ENCODE results near the gene CPT1B.
A peak's percentile ranks its signal among the peaks of the same experiment; 100 is the strongest.

Gene CPT1B

DNA sequence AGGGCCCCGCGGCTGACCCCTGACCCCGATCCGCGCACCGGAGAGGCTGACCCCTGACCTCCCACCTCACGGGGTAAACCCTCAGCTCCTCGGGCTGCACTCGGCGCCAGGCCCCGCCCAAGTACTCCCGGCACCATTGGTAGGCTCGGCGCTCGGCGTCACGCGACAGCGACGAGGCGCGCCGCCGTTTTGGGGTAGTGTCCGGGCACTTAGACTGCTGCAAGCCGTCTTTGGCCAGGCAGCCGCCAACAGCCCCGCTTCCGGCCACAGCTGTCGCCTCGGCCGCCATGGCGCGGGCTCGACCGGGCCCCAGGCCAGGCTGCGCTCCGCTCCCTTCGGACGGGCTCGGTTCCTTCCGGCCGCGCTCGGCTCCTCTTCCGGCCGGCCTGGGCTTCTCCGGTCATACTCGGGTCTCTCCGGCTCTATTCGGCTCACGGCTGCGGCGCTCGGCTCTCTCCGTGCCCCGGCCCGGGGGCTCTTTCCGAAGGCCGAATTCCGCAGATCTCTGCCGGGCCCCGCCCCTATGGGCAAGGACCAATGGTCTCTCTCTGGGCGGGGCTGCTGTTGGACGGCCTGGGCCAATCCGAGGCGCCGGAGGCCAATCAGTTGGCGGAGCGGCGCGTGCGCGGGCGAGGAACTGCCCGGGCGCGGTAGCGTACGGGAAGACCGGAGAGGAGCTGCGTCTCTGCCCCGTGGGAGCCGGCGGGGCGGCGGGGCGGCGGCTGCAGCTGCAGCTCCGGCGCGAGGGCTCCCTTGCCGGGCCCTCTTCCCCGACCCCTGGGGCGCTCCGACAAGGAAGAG is 4.5 kb upstream of the CPT1B start, which contains the start of gene CHKB (continued):
- TF ChIP-seq, protein P1, sequence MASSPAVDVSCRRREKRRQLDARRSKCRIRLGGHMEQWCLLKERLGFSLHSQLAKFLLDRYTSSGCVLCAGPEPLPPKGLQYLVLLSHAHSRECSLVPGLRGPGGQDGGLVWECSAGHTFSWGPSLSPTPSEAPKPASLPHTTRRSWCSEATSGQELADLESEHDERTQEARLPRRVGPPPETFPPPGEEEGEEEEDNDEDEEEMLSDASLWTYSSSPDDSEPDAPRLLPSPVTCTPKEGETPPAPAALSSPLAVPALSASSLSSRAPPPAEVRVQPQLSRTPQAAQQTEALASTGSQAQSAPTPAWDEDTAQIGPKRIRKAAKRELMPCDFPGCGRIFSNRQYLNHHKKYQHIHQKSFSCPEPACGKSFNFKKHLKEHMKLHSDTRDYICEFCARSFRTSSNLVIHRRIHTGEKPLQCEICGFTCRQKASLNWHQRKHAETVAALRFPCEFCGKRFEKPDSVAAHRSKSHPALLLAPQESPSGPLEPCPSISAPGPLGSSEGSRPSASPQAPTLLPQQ (tag by site-specific recombination; IDR thresholded peaks at IDR 0.05), result peak; percentile 77
- TF ChIP-seq ZNF121 (tag by site-specific recombination; IDR thresholded peaks at IDR 0.05), result peak; percentile 87; the same call in 1 of the 2 replicates
- TF ChIP-seq ZNF184 (tag by site-specific recombination; IDR thresholded peaks at IDR 0.05), result no peak
- TF ChIP-seq ZBTB8A (tag by site-specific recombination; IDR thresholded peaks at IDR 0.05), result peak; percentile 62
- TF ChIP-seq ZNF776 (tag by site-specific recombination; IDR thresholded peaks at IDR 0.05; ENCODE audit: borderline replicate concordance), result no peak
- TF ChIP-seq ZNF529 (tag by site-specific recombination; IDR thresholded peaks at IDR 0.05; ENCODE audit: insufficient replicate concordance), result no peak
- TF ChIP-seq ZNF2 (tag by site-specific recombination; IDR thresholded peaks at IDR 0.05), result peak; percentile 76
- no peak; the same call in none of the 2 replicates for TF ChIP-seq GLIS1 (tag by site-specific recombination; IDR thresholded peaks at IDR 0.05)
- peak; percentile 84; the same call in 1 of the 2 replicates for TF ChIP-seq ZNF10 (tag by site-specific recombination; IDR thresholded peaks at IDR 0.05)
- TF ChIP-seq ZNF391 (tag by site-specific recombination; IDR thresholded peaks at IDR 0.05; ENCODE audit: borderline replicate concordance, low read depth), result peak; percentile 49; the same call in 1 of the 2 replicates
- no peak for TF ChIP-seq ZNF140 (tag by site-specific recombination; IDR thresholded peaks at IDR 0.05)
- TF ChIP-seq ZNF266 (tag by site-specific recombination; IDR thresholded peaks at IDR 0.05; ENCODE audit: low read depth), result no peak
- TF ChIP-seq ZBTB17 (tag by site-specific recombination; IDR thresholded peaks at IDR 0.05), result peak; percentile 89
- no peak for TF ChIP-seq TRIM28 (IDR thresholded peaks at IDR 0.05; ENCODE audit: borderline replicate concordance, low read length)
- TF ChIP-seq, protein P2, sequence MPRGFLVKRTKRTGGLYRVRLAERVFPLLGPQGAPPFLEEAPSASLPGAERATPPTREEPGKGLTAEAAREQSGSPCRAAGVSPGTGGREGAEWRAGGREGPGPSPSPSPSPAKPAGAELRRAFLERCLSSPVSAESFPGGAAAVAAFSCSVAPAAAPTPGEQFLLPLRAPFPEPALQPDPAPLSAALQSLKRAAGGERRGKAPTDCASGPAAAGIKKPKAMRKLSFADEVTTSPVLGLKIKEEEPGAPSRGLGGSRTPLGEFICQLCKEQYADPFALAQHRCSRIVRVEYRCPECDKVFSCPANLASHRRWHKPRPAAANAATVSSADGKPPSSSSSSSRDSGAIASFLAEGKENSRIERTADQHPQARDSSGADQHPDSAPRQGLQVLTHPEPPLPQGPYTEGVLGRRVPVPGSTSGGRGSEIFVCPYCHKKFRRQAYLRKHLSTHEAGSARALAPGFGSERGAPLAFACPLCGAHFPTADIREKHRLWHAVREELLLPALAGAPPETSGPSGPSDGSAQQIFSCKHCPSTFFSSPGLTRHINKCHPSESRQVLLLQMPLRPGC (tag by site-specific recombination; IDR thresholded peaks at IDR 0.05), result peak; percentile 49
- TF ChIP-seq ZNF239 (tag by site-specific recombination; IDR thresholded peaks at IDR 0.05), result no peak
- no peak for TF ChIP-seq WT1 (tag by site-specific recombination; IDR thresholded peaks at IDR 0.05)
- peak; percentile 63 for TF ChIP-seq ZNF660 (tag by site-specific recombination; IDR thresholded peaks at IDR 0.05)
- no peak for TF ChIP-seq ZNF629 (tag by site-specific recombination; IDR thresholded peaks at IDR 0.05)
- no peak for TF ChIP-seq RBAK (tag by site-specific recombination; IDR thresholded peaks at IDR 0.05)
- peak; percentile 69 for TF ChIP-seq ZXDB (tag by site-specific recombination; IDR thresholded peaks at IDR 0.05)
- no peak for TF ChIP-seq ZBTB48 (tag by site-specific recombination; IDR thresholded peaks at IDR 0.05)
- TF ChIP-seq BCL11B (tag by site-specific recombination; IDR thresholded peaks at IDR 0.05; ENCODE audit: low read depth), result peak; percentile 78; the same call in 1 of the 2 replicates
- peak; percentile 23; the same call in 1 of the 2 replicates for TF ChIP-seq ZBTB1 (tag by site-specific recombination; IDR thresholded peaks at IDR 0.05)
- TF ChIP-seq ZFP37 (tag by site-specific recombination; IDR thresholded peaks at IDR 0.05), result peak; percentile 31; the same call in 1 of the 2 replicates
- TF ChIP-seq ZNF501 (tag by site-specific recombination; IDR thresholded peaks at IDR 0.05), result peak; percentile 40; the same call in 1 of the 2 replicates
- TF ChIP-seq, protein P3, sequence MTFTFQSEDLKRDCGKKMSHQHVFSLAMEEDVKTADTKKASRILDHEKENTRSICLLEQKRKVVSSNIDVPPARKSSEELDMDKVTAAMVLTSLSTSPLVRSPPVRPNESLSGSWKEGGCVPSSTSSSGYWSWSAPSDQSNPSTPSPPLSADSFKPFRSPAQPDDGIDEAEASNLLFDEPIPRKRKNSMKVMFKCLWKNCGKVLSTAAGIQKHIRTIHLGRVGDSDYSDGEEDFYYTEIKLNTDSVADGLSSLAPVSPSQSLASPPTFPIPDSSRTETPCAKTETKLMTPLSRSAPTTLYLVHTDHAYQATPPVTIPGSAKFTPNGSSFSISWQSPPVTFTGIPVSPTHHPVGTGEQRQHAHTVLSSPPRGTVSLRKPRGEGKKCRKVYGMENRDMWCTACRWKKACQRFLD (tag by site-specific recombination; IDR thresholded peaks at IDR 0.05), result no peak
- peak; percentile 95 for TF ChIP-seq YY1 (tag by site-specific recombination; IDR thresholded peaks at IDR 0.05)
- TF ChIP-seq ZNF335 (tag by site-specific recombination; conservative IDR thresholded peaks at IDR 0.05), result peak; percentile 97
- peak; percentile 86 for TF ChIP-seq SP2 (tag by site-specific recombination; IDR thresholded peaks at IDR 0.05)
- TF ChIP-seq SP3 (tag by site-specific recombination; IDR thresholded peaks at IDR 0.05), result peak; percentile 40
- TF ChIP-seq, protein P4, sequence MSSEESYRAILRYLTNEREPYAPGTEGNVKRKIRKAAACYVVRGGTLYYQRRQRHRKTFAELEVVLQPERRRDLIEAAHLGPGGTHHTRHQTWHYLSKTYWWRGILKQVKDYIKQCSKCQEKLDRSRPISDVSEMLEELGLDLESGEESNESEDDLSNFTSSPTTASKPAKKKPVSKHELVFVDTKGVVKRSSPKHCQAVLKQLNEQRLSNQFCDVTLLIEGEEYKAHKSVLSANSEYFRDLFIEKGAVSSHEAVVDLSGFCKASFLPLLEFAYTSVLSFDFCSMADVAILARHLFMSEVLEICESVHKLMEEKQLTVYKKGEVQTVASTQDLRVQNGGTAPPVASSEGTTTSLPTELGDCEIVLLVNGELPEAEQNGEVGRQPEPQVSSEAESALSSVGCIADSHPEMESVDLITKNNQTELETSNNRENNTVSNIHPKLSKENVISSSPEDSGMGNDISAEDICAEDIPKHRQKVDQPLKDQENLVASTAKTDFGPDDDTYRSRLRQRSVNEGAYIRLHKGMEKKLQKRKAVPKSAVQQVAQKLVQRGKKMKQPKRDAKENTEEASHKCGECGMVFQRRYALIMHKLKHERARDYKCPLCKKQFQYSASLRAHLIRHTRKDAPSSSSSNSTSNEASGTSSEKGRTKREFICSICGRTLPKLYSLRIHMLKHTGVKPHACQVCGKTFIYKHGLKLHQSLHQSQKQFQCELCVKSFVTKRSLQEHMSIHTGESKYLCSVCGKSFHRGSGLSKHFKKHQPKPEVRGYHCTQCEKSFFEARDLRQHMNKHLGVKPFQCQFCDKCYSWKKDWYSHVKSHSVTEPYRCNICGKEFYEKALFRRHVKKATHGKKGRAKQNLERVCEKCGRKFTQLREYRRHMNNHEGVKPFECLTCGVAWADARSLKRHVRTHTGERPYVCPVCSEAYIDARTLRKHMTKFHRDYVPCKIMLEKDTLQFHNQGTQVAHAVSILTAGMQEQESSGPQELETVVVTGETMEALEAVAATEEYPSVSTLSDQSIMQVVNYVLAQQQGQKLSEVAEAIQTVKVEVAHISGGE (tag by site-specific recombination; conservative IDR thresholded peaks at IDR 0.05; ENCODE audit: low read depth), result peak; percentile 75
- 0 out of 2 replicates have a peak, but pooled peaks have one; percentile 12 for TF ChIP-seq IKZF3 (tag by site-specific recombination; IDR thresholded peaks at IDR 0.05)
- no peak for TF ChIP-seq ZNF155 (tag by site-specific recombination; IDR thresholded peaks at IDR 0.05)
- peak; percentile 84; the same call in 1 of the 2 replicates for TF ChIP-seq KLF16 (tag by site-specific recombination; IDR thresholded peaks at IDR 0.05)
